Upper lobe of left lung (tissue), 6 donors: ENCODE results near the gene ASTN2. TPM values are rescaled to one million over a fixed set of nuclear protein-coding genes. Genes with fewer than 3 reads are reported as not detected.

Experiments used
- ATAC-seq, 2 donors: fragments of 200-7000 bp; cut with Tn5 transposase; one replicate each; pipeline ENCODE4 v1.9.1; 2022; ENCODE audit warnings: mild to moderate bottlenecking in 2 of 2, moderate library complexity in 2 of 2; ENCODE audit not compliant: low FRiP score in 2 of 2
- DNase-seq, 2 donors: peaks; one replicate each; pipeline ENCODE4 v3.0.0-alpha.2; 2019 to 2020
- H3K27ac ChIP-seq, 4 donors: fragments of 200-600 bp; sonication (generic); one replicate each; pipeline ENCODE4 v1.5.1; 2016 to 2019
- H3K27me3 ChIP-seq, 4 donors: fragments of 200-600 bp; sonication (generic); one replicate each; pipeline ENCODE4 v1.5.1; 2017 to 2019
- H3K36me3 ChIP-seq, 4 donors: fragments of 200-600 bp; sonication (generic); one replicate each; pipeline ENCODE4 v1.5.1; 2016 to 2019
- H3K4me1 ChIP-seq, 4 donors: fragments of 200-600 bp; sonication (generic); one replicate each; pipeline ENCODE4 v1.5.1; 2018 to 2019
- H3K4me3 ChIP-seq, 4 donors: fragments of 200-600 bp; sonication (generic); one replicate each; pipeline ENCODE4 v1.5.1; 2017 to 2019; ENCODE audit warnings: mild to moderate bottlenecking in 2 of 4, moderate library complexity in 1 of 4
- H3K9me3 ChIP-seq, 4 donors: fragments of 200-600 bp; sonication (generic); one replicate each; pipeline ENCODE4 v1.5.1; 2018 to 2019
- CTCF ChIP-seq, 6 experiments: fragments of 450-650 bp in 4 of 6; fragments of 200-600 bp in 2 of 6; sonication (generic) in 2 of 6; IDR thresholded peaks; one replicate each; pipeline ENCODE4 v1.5.1; 2016 to 2019; ENCODE audit warnings: antibody characterized with exemption in 6 of 6
- EP300 ChIP-seq, 4 donors: sonication (generic); formaldehyde crosslinking; IDR thresholded peaks; one replicate each; pipeline ENCODE4 v1.5.1; 2017; ENCODE audit warnings: antibody characterized with exemption in 4 of 4, control low read depth in 2 of 4
- POLR2A ChIP-seq, 4 donors: fragments of 450-650 bp; IDR thresholded peaks; one replicate each; pipeline ENCODE4 v1.5.1; 2016 to 2017; ENCODE audit warnings: antibody characterized with exemption in 4 of 4, mild to moderate bottlenecking in 2 of 4
- POLR2AphosphoS5 ChIP-seq, 2 donors: sonication (generic); formaldehyde crosslinking; IDR thresholded peaks; one replicate each; pipeline ENCODE4 v1.5.1; 2017; ENCODE audit warnings: antibody characterized with exemption in 2 of 2
- WGBS, 2 donors: methylation state at CpG; one replicate each; pipeline ENCODE4 v1.1.5; 2017 to 2018; 5-methylcytosine and 5-hydroxymethylcytosine counted together
- total RNA-seq, 6 donors: library from RNA; depleted of rRNA in 4 of 6; stranded (reverse); fragments of >200 nt in 4 of 6; gene quantifications; one replicate each; pipeline versions ENCODE4 v1.1.0 to v1.2.1, GENCODE V29; 2016 to 2021
- donor health status: DM: no; HTN: no; CAD: no; lungs with moderate emphysema.
- donor health status: DM: no; HTN: yes; CAD: no; lungs with severe emphysema.

The ASTN2 gene
- total RNA-seq, 6 donors from 2014 or later: 2.0 to 7.5 (median 3.4) TPM

GRCh38 chr9:117104716-117105495 lies 310.0 kb downstream of the ASTN2 start:
- Histone ChIP-seq H3K36me3 (no peaks in the 10 kb centered on the region), H3K9me3 (no peaks in the 10 kb centered on the region), H3K4me1 (no peaks in the 10 kb centered on the region), H3K27ac (no peak overlapping the region), H3K4me3 (no peak overlapping the region), H3K27me3 (no peaks in the 10 kb centered on the region)
- 60 to 64% methylated on average over 8 of the region's 8 CpGs for WGBS, 2 donors
- DNase-seq: no peak
- no peak for ATAC-seq
- TF ChIP-seq CTCF (IDR thresholded peaks at IDR 0.05): no peak
- TF ChIP-seq POLR2A (IDR thresholded peaks at IDR 0.05): no peak
- TF ChIP-seq EP300 (IDR thresholded peaks at IDR 0.05): no peak
- TF ChIP-seq POLR2AphosphoS5 (IDR thresholded peaks at IDR 0.05): no peak

GRCh38 chr9:117104206-117104605 lies 310.7 kb downstream of the ASTN2 start:
- no peak overlapping the region for H3K4me3 ChIP-seq
- 77 to 82% methylated on average over 1 of the region's 1 CpG for WGBS, 2 donors
- TF ChIP-seq POLR2A (IDR thresholded peaks at IDR 0.05) (no peak), POLR2AphosphoS5 (IDR thresholded peaks at IDR 0.05) (no peak), CTCF (IDR thresholded peaks at IDR 0.05) (no peak), EP300 (IDR thresholded peaks at IDR 0.05) (no peak)
- ATAC-seq (no peak), DNase-seq (no peak)
- no peaks in the 10 kb centered on the region for H3K36me3 ChIP-seq
- no peaks in the 10 kb centered on the region for H3K9me3 ChIP-seq
- H3K27ac ChIP-seq: no peak overlapping the region
- H3K27me3 ChIP-seq: no peaks in the 10 kb centered on the region
- H3K4me1 ChIP-seq: no peaks in the 10 kb centered on the region

GRCh38 chr9:117103438-117104110 lies 311.3 kb downstream of the ASTN2 start:
- no peaks in the 10 kb centered on the region for H3K9me3 ChIP-seq
- H3K36me3 ChIP-seq: no peaks in the 10 kb centered on the region
- no peaks in the 10 kb centered on the region for H3K4me1 ChIP-seq
- H3K27ac ChIP-seq: no peak overlapping the region
- DNase-seq (no peak), ATAC-seq (no peak)
- TF ChIP-seq POLR2A (IDR thresholded peaks at IDR 0.05) (no peak), POLR2AphosphoS5 (IDR thresholded peaks at IDR 0.05) (no peak), EP300 (IDR thresholded peaks at IDR 0.05) (no peak), CTCF (IDR thresholded peaks at IDR 0.05) (no peak)
- H3K4me3 ChIP-seq: no peak overlapping the region
- 42 to 43% methylated on average over 3 of the region's 3 CpGs for WGBS, 2 donors
- H3K27me3 ChIP-seq: no peaks in the 10 kb centered on the region

GRCh38 chr9:117101008-117101407 lies 313.8 kb downstream of the ASTN2 start:
- Histone ChIP-seq H3K27ac (no peak overlapping the region), H3K9me3 (no peaks in the 10 kb centered on the region), H3K4me3 (no peak overlapping the region), H3K27me3 (no peaks in the 10 kb centered on the region), H3K36me3 (no peaks in the 10 kb centered on the region), H3K4me1 (no peaks in the 10 kb centered on the region)
- ATAC-seq: no peak
- WGBS, 2 donors: 74 to 75% methylated on average over 1 of the region's 1 CpG
- TF ChIP-seq POLR2A (IDR thresholded peaks at IDR 0.05) (no peak), CTCF (IDR thresholded peaks at IDR 0.05) (no peak), EP300 (IDR thresholded peaks at IDR 0.05) (no peak)
- no peak for DNase-seq
